Activated CD4-positive, alpha-beta T cell treated with anti-CD3 and anti-CD28 coated beads, Interleukin-2, amount 10 ng/mL, durations not matched to agents 24 days and 14 days (primary cell): ENCODE results near the gene SCN7A. TPM values are rescaled to one million over a fixed set of nuclear protein-coding genes. Genes with fewer than 3 reads are reported as not detected.
A peak's percentile ranks its signal among the peaks of the same experiment; 100 is the strongest.

ENCODE experiments used
- DNase-seq: peaks from one replicate; pipeline ENCODE4 v3.0.0; 2022
- H3K27ac Mint-ChIP-seq: one replicate; pipeline ENCODE4 v1.8.0; 2022; ENCODE audit warnings: mild to moderate bottlenecking, mixed read lengths
- H3K27me3 Mint-ChIP-seq: one replicate; pipeline ENCODE4 v1.8.0; 2022; ENCODE audit warnings: mixed read lengths
- H3K36me3 Mint-ChIP-seq: one replicate; pipeline ENCODE4 v1.8.0; 2022; ENCODE audit warnings: low read depth, mild to moderate bottlenecking, mixed read lengths
- H3K4me1 Mint-ChIP-seq: one replicate; pipeline ENCODE4 v1.8.0; 2021; ENCODE audit warnings: mixed read lengths
- H3K4me3 Mint-ChIP-seq: one replicate; pipeline ENCODE4 v1.8.0; 2022; ENCODE audit warnings: mild to moderate bottlenecking, moderate library complexity, mixed read lengths
- H3K9me3 Mint-ChIP-seq: one replicate; pipeline ENCODE4 v1.8.0; 2021; ENCODE audit warnings: mixed read lengths
- intact Hi-C: fragments of 100-400 bp; cut with micrococcal nuclease; formaldehyde crosslinking; loops from one replicate; pipeline ENCODE4 v1.15.1; 2023
- total RNA-seq: library from RNA; stranded (reverse); gene quantifications from 2 replicates; pipeline ENCODE4 v1.2.3, GENCODE V29; 2022

The SCN7A gene
- not detected in 2 replicates for total RNA-seq

DNA sequence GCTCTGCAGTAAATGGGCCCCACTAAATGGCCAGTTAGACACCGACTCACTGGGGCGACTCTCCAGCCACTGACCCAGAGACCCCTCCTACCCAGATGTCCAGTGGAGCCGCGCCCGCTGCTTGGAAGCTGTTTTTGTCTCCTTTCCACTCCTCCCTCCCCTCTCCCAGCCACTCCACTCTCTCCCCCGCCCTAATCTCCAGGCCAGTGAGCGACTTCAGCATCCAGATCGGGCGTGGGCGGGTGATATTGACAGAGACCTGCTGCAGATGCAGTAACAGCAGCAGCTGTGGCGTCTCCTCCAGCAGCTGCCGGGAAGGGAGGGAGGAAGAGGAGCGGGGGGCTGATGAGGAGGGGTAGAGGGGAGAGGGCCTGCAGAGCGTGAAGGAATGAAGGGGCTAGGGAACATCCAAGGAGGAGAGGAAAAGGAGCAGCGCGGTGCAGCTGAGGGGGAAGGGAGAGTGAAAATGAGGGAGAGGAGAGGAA is at the start of gene SCN7A:
Gene SCN7A, minus strand, starts transcription at position 110 of the 485 bp plus-strand sequence. CDS start 16,553 bp downstream, outside the sequence.
- Mint-ChIP-seq H3K27ac (no peak within 1 kb of the TSS), H3K36me3 (no peaks in the 10 kb centered on the region), H3K9me3 (no peaks in the 10 kb centered on the region), H3K4me1 (no peaks in the 10 kb centered on the region), H3K27me3 (peaks cover 3% of the 10 kb centered on the region), H3K4me3 (no peak within 1 kb of the TSS)
- intact Hi-C loops, result no loop called here
- no peak for DNase-seq

DNA sequence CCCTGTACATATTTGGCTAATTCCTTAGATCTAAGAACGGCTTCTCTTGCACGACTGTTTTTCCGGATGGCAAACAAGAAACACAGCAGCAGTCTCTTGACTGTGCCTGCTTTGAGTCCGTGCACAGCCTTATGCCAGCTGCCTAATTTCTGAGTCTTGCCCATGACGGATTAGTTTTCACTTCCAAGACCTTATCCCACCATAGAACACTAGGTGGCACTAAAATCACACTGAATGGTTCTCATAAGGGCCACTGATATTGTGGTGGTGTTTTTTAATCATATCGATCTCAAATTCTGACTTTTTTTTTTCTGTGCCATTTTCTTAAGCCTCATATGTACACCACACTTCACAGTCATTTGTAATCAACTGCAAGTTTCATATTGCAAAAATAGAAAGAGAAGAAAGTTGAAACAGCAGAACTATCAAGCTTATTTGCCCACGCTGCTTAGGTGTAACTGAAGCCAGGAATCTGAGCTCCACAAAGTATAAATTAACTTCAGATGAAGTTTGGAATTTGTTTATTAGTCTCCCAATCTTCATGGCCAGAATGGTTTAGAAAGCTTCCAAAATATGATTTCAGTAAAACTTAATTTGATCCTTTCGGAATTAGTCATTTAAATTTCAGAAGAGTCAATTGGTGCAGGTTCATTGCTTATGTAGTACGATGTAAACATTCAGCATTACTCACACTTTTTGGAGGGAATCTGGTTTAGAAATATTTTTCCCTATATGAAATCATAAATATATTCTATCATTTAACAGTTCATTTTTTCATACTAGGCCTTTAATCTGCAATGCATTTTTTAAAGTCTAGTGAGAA is 45.5 kb upstream of the SCN7A start:
- peak; percentile 77 for DNase-seq
- Mint-ChIP-seq H3K9me3 (no peaks in the 10 kb centered on the region), H3K4me3 (no peak overlapping the region), H3K27ac (no peak overlapping the region), H3K4me1 (no peaks in the 10 kb centered on the region), H3K27me3 (no peaks in the 10 kb centered on the region), H3K36me3 (no peaks in the 10 kb centered on the region)
- intact Hi-C loops, result loop anchor here (1.0 to 2.0 kb wide), 2 partner anchors 673 to 1579 kb away; no protein-coding TSS in a partner anchor

- H3K4me3 Mint-ChIP-seq, result no peak overlapping the region
- H3K27me3 Mint-ChIP-seq, result no peaks in the 10 kb centered on the region
- no peak overlapping the region for H3K27ac Mint-ChIP-seq
- DNase-seq, result no peak
- no peaks in the 10 kb centered on the region for H3K36me3 Mint-ChIP-seq
- intact Hi-C loops, result no loop called here
- H3K4me1 Mint-ChIP-seq, result no peaks in the 10 kb centered on the region
- no peaks in the 10 kb centered on the region for H3K9me3 Mint-ChIP-seq
Measured at GRCh38 chr2:166536111-166536510, 42.1 kb upstream of the SCN7A start.

DNA sequence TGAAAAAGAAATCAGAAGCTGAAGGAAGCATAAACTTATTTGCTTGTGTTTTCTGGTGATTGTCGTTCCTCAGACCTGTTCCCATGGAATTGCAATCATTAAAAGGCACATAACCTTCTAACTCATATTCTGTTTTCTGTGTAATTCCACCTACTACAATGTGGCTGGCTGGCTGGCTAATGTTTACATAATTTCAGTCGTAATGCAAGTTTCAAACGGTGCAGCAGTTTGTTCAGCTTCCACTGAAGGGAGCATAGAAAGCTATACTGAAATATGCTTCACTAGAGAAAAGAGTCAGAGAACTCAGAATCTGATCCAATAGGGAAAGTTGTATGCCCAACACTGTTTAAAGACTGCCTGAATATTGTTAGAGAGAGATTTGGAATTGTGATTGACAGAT is 27.1 kb upstream of the SCN7A start:
- intact Hi-C loops, result no loop called here
- Mint-ChIP-seq H3K27me3 (no peaks in the 10 kb centered on the region), H3K9me3 (no peaks in the 10 kb centered on the region), H3K27ac (no peak overlapping the region), H3K36me3 (no peaks in the 10 kb centered on the region), H3K4me1 (no peaks in the 10 kb centered on the region), H3K4me3 (no peak overlapping the region)
- no peak for DNase-seq

- Mint-ChIP-seq H3K9me3 (no peaks in the 10 kb centered on the region), H3K36me3 (no peaks in the 10 kb centered on the region), H3K4me1 (no peaks in the 10 kb centered on the region), H3K27me3 (no peaks in the 10 kb centered on the region), H3K4me3 (no peak overlapping the region), H3K27ac (no peak overlapping the region)
- intact Hi-C loops, result no loop called here
- DNase-seq, result no peak
Measured at GRCh38 chr2:166520604-166521003, 26.6 kb upstream of the SCN7A start.

GRCh38 chr2:166519391-166519962 is 25.4 kb upstream of the SCN7A start:
- H3K4me3 Mint-ChIP-seq, result no peak overlapping the region
- no peak overlapping the region for H3K27ac Mint-ChIP-seq
- H3K9me3 Mint-ChIP-seq, result no peaks in the 10 kb centered on the region
- no peaks in the 10 kb centered on the region for H3K36me3 Mint-ChIP-seq
- DNase-seq, result no peak
- no peaks in the 10 kb centered on the region for H3K4me1 Mint-ChIP-seq
- intact Hi-C loops, result no loop called here
- no peaks in the 10 kb centered on the region for H3K27me3 Mint-ChIP-seq

DNA sequence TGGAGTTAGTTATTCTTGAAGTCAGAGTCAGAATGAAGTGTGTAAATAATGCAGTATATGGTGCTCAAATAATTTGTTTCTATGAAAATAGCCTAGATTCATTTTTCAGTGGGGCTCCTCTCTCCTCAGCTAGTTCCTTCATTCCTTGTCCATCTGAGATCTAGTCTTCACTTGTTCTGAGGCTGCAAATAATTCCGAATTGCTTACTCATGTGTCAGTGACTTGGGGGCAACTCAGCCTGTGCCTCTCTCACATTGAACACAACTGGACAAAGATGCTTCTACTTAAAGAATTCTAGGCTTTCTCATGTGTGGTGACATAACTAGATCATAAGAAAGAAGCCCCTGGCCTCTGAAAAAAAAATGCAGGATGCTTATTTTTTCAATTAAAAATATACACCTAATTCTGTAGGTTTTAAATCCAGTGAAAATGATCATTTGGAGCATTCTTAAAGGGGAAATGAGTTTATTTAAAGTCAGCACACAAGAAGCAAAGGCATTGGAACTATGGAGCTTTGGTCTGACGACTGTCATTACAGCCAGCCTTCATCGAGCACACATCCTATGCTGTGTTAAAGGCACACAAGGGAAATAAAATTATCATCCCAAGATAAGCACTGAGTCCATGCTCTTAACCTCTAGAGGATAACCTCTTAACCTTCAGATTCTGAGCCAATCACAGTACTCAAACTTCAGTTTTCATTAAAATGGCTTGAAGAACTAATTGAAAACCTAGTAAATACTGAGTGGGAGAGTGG is 24.8 kb upstream of the SCN7A start:
- intact Hi-C loops, result no loop called here
- no peaks in the 10 kb centered on the region for H3K9me3 Mint-ChIP-seq
- H3K27ac Mint-ChIP-seq, result no peak overlapping the region
- DNase-seq, result no peak
- no peaks in the 10 kb centered on the region for H3K36me3 Mint-ChIP-seq
- H3K4me3 Mint-ChIP-seq, result no peak overlapping the region
- H3K4me1 Mint-ChIP-seq, result no peaks in the 10 kb centered on the region
- no peaks in the 10 kb centered on the region for H3K27me3 Mint-ChIP-seq

DNA sequence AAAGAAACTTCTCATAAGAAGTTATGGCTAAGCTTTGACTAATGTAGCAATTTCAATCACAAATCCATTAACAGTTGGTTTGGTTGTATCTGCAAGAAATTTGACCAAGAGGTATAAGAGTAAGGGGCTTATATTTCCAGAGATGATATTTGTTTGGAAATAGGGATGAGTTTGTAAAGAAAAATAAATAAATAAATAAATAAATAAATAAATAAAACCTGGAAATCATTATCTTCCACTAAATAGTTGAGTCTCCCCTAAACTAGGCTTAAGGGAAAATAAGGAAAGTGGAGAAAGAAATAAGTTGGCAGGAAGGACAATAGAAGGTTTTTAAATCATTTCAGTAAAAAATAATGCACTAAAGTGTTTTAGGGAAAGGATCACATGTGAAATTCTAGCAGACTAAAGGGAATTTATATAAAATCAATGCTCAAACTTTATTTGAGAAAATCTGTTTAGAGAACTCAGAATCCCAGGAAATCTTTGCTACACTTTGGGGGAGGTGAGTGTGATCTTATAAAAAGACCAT is 23.5 kb upstream of the SCN7A start:
- Mint-ChIP-seq H3K27ac (no peak overlapping the region), H3K4me1 (no peaks in the 10 kb centered on the region), H3K27me3 (no peaks in the 10 kb centered on the region), H3K4me3 (no peak overlapping the region), H3K9me3 (no peaks in the 10 kb centered on the region), H3K36me3 (no peaks in the 10 kb centered on the region)
- DNase-seq, result no peak
- intact Hi-C loops, result no loop called here

GRCh38 chr2:166516712-166517303 is 22.8 kb upstream of the SCN7A start:
- Mint-ChIP-seq H3K36me3 (no peaks in the 10 kb centered on the region), H3K9me3 (no peaks in the 10 kb centered on the region), H3K27me3 (no peaks in the 10 kb centered on the region), H3K4me3 (no peak overlapping the region), H3K27ac (no peak overlapping the region), H3K4me1 (no peaks in the 10 kb centered on the region)
- intact Hi-C loops, result no loop called here
- no peak for DNase-seq

DNA sequence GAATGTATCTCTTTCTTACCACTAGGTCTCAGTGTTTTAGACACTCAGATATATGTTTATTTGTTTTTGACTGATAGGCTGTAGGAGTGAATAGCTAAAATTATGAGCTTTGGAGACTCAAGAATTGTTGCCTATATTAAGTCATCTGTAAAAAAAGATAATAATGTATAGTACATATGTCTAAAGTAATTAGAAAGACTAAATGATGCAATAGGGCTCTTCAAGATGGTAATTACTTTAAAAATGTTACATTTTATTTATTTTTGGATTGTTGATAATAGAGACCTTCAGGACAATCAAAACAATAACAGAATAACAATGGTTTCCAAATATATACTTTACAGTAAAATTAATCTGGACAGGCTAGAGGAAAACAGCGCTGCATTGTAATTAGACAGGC is 19.9 kb upstream of the SCN7A start:
- H3K36me3 Mint-ChIP-seq, result no peaks in the 10 kb centered on the region
- H3K4me3 Mint-ChIP-seq, result no peak overlapping the region
- no peak overlapping the region for H3K27ac Mint-ChIP-seq
- no peaks in the 10 kb centered on the region for H3K27me3 Mint-ChIP-seq
- no peak for DNase-seq
- H3K4me1 Mint-ChIP-seq, result no peaks in the 10 kb centered on the region
- no peaks in the 10 kb centered on the region for H3K9me3 Mint-ChIP-seq
- intact Hi-C loops, result no loop called here

- Mint-ChIP-seq H3K9me3 (no peaks in the 10 kb centered on the region), H3K27me3 (no peaks in the 10 kb centered on the region), H3K4me1 (no peaks in the 10 kb centered on the region), H3K4me3 (no peak overlapping the region), H3K27ac (no peak overlapping the region), H3K36me3 (no peaks in the 10 kb centered on the region)
- no peak for DNase-seq
- intact Hi-C loops, result no loop called here
Measured at GRCh38 chr2:166499281-166499680, 5.2 kb upstream of the SCN7A start.

GRCh38 chr2:166491461-166491860 is 2.6 kb downstream of the SCN7A start:
- no peaks in the 10 kb centered on the region for H3K9me3 Mint-ChIP-seq
- peaks cover 3% of the 10 kb centered on the region for H3K27me3 Mint-ChIP-seq
- H3K36me3 Mint-ChIP-seq, result no peaks in the 10 kb centered on the region
- H3K4me3 Mint-ChIP-seq, result no peak overlapping the region
- no peak for DNase-seq
- intact Hi-C loops, result no loop called here
- H3K27ac Mint-ChIP-seq, result no peak overlapping the region
- no peaks in the 10 kb centered on the region for H3K4me1 Mint-ChIP-seq

- Mint-ChIP-seq H3K27ac (no peak overlapping the region), H3K4me3 (no peak overlapping the region), H3K36me3 (no peaks in the 10 kb centered on the region), H3K9me3 (no peaks in the 10 kb centered on the region), H3K27me3 (no peaks in the 10 kb centered on the region), H3K4me1 (no peaks in the 10 kb centered on the region)
- intact Hi-C loops, result no loop called here
- DNase-seq, result no peak
Measured at GRCh38 chr2:166487171-166487570, 6.9 kb downstream of the SCN7A start.
